Nephron progenitor cell (in vitro differentiated cells): Measurements from ENCODE around the gene ACAD8.

Source experiments
- DNase-seq: peaks from one replicate; pipeline ENCODE4 v3.0.0; 2021
- H3K27ac Mint-ChIP-seq: 2 replicates; pipeline ENCODE4 v1.8.0; 2021; ENCODE audit warnings: mild to moderate bottlenecking, moderate library complexity, mixed read lengths
- H3K27me3 Mint-ChIP-seq: 2 replicates; pipeline ENCODE4 v1.8.0; 2021; ENCODE audit warnings: mild to moderate bottlenecking, low read depth, mixed read lengths; ENCODE audit not compliant: poor library complexity
- H3K36me3 Mint-ChIP-seq: 2 replicates; pipeline ENCODE4 v1.8.0; 2021; ENCODE audit warnings: low read depth, mixed read lengths
- H3K4me1 Mint-ChIP-seq: 2 replicates; pipeline ENCODE4 v1.8.0; 2021; ENCODE audit warnings: mixed read lengths
- H3K4me3 Mint-ChIP-seq: 2 replicates; pipeline ENCODE4 v1.8.0; 2021; ENCODE audit warnings: mild to moderate bottlenecking, moderate library complexity, mixed read lengths
- H3K9me3 Mint-ChIP-seq: 2 replicates; pipeline ENCODE4 v1.8.0; 2021; ENCODE audit warnings: mild to moderate bottlenecking, moderate library complexity, mixed read lengths
- TF ChIP-seq, protein P1 (sequence below): fragments of 200-600 bp; sonication (generic); IDR thresholded peaks from 2 replicates; pipeline ENCODE4 v1.5.0; 2021; ENCODE audit warnings: antibody characterized with exemption

The ACAD8 gene

GRCh38 chr11:134292661-134293060 is 39.3 kb downstream of the ACAD8 start:
- H3K27ac Mint-ChIP-seq, result no peak overlapping the region
- H3K9me3 Mint-ChIP-seq, result no peaks in the 10 kb centered on the region
- H3K36me3 Mint-ChIP-seq, result no peaks in the 10 kb centered on the region
- TF ChIP-seq, protein P1, sequence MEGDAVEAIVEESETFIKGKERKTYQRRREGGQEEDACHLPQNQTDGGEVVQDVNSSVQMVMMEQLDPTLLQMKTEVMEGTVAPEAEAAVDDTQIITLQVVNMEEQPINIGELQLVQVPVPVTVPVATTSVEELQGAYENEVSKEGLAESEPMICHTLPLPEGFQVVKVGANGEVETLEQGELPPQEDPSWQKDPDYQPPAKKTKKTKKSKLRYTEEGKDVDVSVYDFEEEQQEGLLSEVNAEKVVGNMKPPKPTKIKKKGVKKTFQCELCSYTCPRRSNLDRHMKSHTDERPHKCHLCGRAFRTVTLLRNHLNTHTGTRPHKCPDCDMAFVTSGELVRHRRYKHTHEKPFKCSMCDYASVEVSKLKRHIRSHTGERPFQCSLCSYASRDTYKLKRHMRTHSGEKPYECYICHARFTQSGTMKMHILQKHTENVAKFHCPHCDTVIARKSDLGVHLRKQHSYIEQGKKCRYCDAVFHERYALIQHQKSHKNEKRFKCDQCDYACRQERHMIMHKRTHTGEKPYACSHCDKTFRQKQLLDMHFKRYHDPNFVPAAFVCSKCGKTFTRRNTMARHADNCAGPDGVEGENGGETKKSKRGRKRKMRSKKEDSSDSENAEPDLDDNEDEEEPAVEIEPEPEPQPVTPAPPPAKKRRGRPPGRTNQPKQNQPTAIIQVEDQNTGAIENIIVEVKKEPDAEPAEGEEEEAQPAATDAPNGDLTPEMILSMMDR, result no peak
- DNase-seq, result no peak
- peaks cover 29% of the 10 kb centered on the region for H3K4me1 Mint-ChIP-seq
- peaks cover 4% of the 10 kb centered on the region for H3K27me3 Mint-ChIP-seq
- H3K4me3 Mint-ChIP-seq, result no peak overlapping the region

GRCh38 chr11:134293119-134294113 is 40.0 kb downstream of the ACAD8 start:
- no peak for DNase-seq
- Mint-ChIP-seq H3K27ac (no peak overlapping the region), H3K27me3 (peaks cover 4% of the 10 kb centered on the region), H3K4me1 (peaks cover 22% of the 10 kb centered on the region), H3K4me3 (no peak overlapping the region), H3K9me3 (no peaks in the 10 kb centered on the region), H3K36me3 (no peaks in the 10 kb centered on the region)
- TF ChIP-seq, protein P1, result no peak

DNA sequence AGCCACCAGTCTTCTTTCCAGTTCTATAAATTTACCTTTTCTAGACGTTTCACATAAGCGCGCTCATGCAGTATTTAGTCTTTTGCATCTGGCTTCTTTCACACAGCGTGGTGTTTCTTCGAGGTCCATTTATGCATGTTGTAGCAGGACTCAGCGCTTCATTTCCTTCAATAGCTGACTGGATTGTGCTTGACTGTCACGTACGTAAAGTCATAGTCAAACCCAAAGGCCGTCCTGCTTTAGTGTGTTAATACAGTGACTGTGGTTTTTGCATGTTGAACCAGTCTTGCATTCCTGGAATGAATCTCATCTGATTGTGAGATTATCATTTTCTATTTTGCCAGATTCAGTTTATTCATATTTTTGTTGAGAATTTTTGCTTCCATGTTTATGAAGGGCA is 41.3 kb downstream of the ACAD8 start:
- Mint-ChIP-seq H3K4me1 (peaks cover 11% of the 10 kb centered on the region), H3K4me3 (no peak overlapping the region), H3K27ac (no peak overlapping the region), H3K9me3 (no peaks in the 10 kb centered on the region), H3K36me3 (no peaks in the 10 kb centered on the region), H3K27me3 (peaks cover 7% of the 10 kb centered on the region)
- TF ChIP-seq, protein P1, result no peak
- no peak for DNase-seq

GRCh38 chr11:134312223-134312622 is 58.9 kb downstream of the ACAD8 start:
- peak overlapping the region; percentile 84 for H3K27ac Mint-ChIP-seq
- H3K36me3 Mint-ChIP-seq, result no peaks in the 10 kb centered on the region
- TF ChIP-seq, protein P1, result no peak
- peaks cover 7% of the 10 kb centered on the region for H3K9me3 Mint-ChIP-seq
- peaks cover 8% of the 10 kb centered on the region for H3K27me3 Mint-ChIP-seq
- H3K4me1 Mint-ChIP-seq, result no peaks in the 10 kb centered on the region
- no peak overlapping the region for H3K4me3 Mint-ChIP-seq
- no peak for DNase-seq

DNA sequence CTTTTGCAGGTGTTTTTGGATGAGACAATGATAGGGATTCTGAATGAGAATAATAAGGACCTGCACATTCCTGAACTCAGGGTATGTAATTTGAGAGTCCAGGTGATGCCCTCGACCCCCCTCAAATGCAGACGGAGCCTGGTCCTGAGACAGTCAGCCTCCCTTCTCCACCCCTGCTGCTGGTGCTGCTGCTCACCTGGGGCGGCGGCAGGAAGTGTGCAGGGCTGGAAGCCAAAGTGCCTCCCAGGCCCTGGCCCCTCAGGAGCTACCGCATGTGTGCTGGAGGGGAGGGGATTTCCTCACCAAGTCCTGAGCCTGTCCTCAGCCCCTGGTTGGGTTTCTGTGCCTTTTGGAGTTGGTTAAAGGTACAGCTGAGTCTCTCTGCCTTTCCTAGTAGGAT is 59.4 kb downstream of the ACAD8 start:
- Mint-ChIP-seq H3K9me3 (peaks cover 13% of the 10 kb centered on the region), H3K36me3 (no peaks in the 10 kb centered on the region), H3K4me1 (no peaks in the 10 kb centered on the region), H3K27me3 (peaks cover 8% of the 10 kb centered on the region), H3K27ac (no peak overlapping the region), H3K4me3 (no peak overlapping the region)
- TF ChIP-seq, protein P1, result no peak
- DNase-seq, result no peak
